WTC11 (cell line): ENCODE data around the gene GRM1.

Experiments used
- ATF1 ChIP-seq: sonication (generic); formaldehyde crosslinking; IDR thresholded peaks from 2 replicates; pipeline ENCODE4 v1.8.1; 2023; ENCODE audit warnings: mild to moderate bottlenecking, moderate library complexity, missing genetic modification reagents
- MLX ChIP-seq: sonication (generic); formaldehyde crosslinking; IDR thresholded peaks from 2 replicates; pipeline ENCODE4 v1.8.1; 2023; ENCODE audit warnings: mild to moderate bottlenecking, missing genetic modification reagents, moderate library complexity
- NFE2L1 ChIP-seq: sonication (generic); formaldehyde crosslinking; IDR thresholded peaks from 2 replicates; pipeline ENCODE4 v1.8.1; 2023; ENCODE audit warnings: missing genetic modification reagents
- NR2C2 ChIP-seq: sonication (generic); formaldehyde crosslinking; IDR thresholded peaks from 2 replicates; pipeline ENCODE4 v1.8.0; 2022; ENCODE audit warnings: mild to moderate bottlenecking, missing genetic modification reagents
- NR3C1 ChIP-seq: sonication (generic); formaldehyde crosslinking; conservative IDR thresholded peaks from 2 replicates; pipeline ENCODE4 v1.8.1; 2023; ENCODE audit warnings: low read depth, mild to moderate bottlenecking, missing genetic modification reagents
- SP1 ChIP-seq: sonication (generic); formaldehyde crosslinking; conservative IDR thresholded peaks from 2 replicates; pipeline ENCODE4 v1.8.1; 2022; ENCODE audit warnings: missing genetic modification reagents
- USF2 ChIP-seq: sonication (generic); formaldehyde crosslinking; IDR thresholded peaks from 2 replicates; pipeline ENCODE4 v1.8.1; 2023; ENCODE audit warnings: mild to moderate bottlenecking, missing genetic modification reagents, moderate library complexity
- ZNF138 ChIP-seq: sonication (generic); formaldehyde crosslinking; conservative IDR thresholded peaks from 2 replicates; pipeline ENCODE4 v1.8.1; 2022; ENCODE audit warnings: mild to moderate bottlenecking, moderate library complexity, missing genetic modification reagents
- ZNF416 ChIP-seq: fragments of 250-450 bp; sonication (Bioruptor Pico); IDR thresholded peaks from 2 replicates; pipeline ENCODE4 v1.9.0; 2021; ENCODE audit warnings: mild to moderate bottlenecking, inconsistent platforms
- TF ChIP-seq, protein P1 (sequence below): sonication (generic); formaldehyde crosslinking; IDR thresholded peaks from 2 replicates; pipeline ENCODE4 v1.8.0; 2022; ENCODE audit warnings: missing genetic modification reagents
- TF ChIP-seq, protein P2 (sequence below): fragments of 200-600 bp; IDR thresholded peaks from 2 replicates; pipeline ENCODE4 v1.8.0; 2022; ENCODE audit warnings: antibody characterized with exemption
- TF ChIP-seq, protein P3 (sequence below): sonication (generic); formaldehyde crosslinking; IDR thresholded peaks from 2 replicates; pipeline ENCODE4 v1.8.0; 2022; ENCODE audit warnings: mild to moderate bottlenecking, missing genetic modification reagents
- TF ChIP-seq, protein P4 (sequence below): sonication (generic); formaldehyde crosslinking; IDR thresholded peaks from 2 replicates; pipeline ENCODE4 v1.8.0; 2023; ENCODE audit warnings: missing genetic modification reagents
- TF ChIP-seq, protein P5 (sequence below): sonication (generic); formaldehyde crosslinking; conservative IDR thresholded peaks from 2 replicates; pipeline ENCODE4 v1.8.1; 2023; ENCODE audit warnings: mild to moderate bottlenecking, low read depth, missing genetic modification reagents, moderate library complexity

DNA sequence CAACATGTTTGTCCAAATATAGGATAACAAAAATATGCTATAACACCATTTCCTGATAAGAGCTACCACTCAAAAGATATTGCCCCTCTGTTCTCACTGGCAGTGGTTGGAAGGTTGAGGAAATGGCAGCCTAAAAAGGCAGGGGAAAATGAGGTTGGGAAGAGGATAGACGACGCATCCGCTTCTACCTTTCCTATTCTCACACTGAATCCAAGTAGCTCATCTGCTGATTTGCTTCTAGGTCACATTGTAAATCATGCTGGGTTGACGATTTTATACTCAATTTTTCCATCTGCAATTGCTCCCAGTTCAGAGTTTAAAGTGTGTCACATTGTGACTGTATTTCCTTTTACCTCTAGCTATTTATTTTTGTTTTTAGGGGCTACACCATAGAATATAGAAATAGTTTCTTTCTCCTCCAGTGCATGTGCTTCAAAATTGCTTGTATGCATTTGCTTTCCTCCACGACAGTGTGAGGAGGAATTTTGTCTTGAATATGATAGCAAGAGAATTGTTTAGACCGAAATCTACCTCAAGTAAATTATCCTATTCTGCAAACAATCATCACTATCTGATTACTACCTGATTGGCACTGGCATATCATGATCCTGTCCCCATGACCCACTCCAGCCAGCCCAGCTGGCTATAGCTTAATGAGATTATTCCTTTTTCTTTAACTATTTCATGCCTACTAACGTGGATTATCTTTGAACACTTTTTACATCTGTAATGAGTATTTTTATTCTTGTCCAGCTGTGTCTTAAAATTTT lies 335.2 kb downstream of the GRM1 start:
- no peak for TF ChIP-seq NFE2L1
- TF ChIP-seq NR2C2 (CRISPR knock-in tag) = no peak
- TF ChIP-seq, protein P1, sequence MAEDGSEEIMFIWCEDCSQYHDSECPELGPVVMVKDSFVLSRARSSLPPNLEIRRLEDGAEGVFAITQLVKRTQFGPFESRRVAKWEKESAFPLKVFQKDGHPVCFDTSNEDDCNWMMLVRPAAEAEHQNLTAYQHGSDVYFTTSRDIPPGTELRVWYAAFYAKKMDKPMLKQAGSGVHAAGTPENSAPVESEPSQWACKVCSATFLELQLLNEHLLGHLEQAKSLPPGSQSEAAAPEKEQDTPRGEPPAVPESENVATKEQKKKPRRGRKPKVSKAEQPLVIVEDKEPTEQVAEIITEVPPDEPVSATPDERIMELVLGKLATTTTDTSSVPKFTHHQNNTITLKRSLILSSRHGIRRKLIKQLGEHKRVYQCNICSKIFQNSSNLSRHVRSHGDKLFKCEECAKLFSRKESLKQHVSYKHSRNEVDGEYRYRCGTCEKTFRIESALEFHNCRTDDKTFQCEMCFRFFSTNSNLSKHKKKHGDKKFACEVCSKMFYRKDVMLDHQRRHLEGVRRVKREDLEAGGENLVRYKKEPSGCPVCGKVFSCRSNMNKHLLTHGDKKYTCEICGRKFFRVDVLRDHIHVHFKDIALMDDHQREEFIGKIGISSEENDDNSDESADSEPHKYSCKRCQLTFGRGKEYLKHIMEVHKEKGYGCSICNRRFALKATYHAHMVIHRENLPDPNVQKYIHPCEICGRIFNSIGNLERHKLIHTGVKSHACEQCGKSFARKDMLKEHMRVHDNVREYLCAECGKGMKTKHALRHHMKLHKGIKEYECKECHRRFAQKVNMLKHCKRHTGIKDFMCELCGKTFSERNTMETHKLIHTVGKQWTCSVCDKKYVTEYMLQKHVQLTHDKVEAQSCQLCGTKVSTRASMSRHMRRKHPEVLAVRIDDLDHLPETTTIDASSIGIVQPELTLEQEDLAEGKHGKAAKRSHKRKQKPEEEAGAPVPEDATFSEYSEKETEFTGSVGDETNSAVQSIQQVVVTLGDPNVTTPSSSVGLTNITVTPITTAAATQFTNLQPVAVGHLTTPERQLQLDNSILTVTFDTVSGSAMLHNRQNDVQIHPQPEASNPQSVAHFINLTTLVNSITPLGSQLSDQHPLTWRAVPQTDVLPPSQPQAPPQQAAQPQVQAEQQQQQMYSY (CRISPR knock-in tag) = no peak
- TF ChIP-seq USF2 (CRISPR knock-in tag) = no peak
- TF ChIP-seq, protein P2, sequence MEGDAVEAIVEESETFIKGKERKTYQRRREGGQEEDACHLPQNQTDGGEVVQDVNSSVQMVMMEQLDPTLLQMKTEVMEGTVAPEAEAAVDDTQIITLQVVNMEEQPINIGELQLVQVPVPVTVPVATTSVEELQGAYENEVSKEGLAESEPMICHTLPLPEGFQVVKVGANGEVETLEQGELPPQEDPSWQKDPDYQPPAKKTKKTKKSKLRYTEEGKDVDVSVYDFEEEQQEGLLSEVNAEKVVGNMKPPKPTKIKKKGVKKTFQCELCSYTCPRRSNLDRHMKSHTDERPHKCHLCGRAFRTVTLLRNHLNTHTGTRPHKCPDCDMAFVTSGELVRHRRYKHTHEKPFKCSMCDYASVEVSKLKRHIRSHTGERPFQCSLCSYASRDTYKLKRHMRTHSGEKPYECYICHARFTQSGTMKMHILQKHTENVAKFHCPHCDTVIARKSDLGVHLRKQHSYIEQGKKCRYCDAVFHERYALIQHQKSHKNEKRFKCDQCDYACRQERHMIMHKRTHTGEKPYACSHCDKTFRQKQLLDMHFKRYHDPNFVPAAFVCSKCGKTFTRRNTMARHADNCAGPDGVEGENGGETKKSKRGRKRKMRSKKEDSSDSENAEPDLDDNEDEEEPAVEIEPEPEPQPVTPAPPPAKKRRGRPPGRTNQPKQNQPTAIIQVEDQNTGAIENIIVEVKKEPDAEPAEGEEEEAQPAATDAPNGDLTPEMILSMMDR = no peak
- TF ChIP-seq NR3C1 (CRISPR knock-in tag) = no peak
- TF ChIP-seq, protein P3, sequence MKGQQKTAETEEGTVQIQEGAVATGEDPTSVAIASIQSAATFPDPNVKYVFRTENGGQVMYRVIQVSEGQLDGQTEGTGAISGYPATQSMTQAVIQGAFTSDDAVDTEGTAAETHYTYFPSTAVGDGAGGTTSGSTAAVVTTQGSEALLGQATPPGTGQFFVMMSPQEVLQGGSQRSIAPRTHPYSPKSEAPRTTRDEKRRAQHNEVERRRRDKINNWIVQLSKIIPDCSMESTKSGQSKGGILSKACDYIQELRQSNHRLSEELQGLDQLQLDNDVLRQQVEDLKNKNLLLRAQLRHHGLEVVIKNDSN (CRISPR knock-in tag) = no peak
- no peak for TF ChIP-seq MLX (CRISPR knock-in tag)
- TF ChIP-seq ZNF138 (CRISPR knock-in tag) = no peak
- no peak for TF ChIP-seq SP1 (CRISPR knock-in tag)
- TF ChIP-seq, protein P4, sequence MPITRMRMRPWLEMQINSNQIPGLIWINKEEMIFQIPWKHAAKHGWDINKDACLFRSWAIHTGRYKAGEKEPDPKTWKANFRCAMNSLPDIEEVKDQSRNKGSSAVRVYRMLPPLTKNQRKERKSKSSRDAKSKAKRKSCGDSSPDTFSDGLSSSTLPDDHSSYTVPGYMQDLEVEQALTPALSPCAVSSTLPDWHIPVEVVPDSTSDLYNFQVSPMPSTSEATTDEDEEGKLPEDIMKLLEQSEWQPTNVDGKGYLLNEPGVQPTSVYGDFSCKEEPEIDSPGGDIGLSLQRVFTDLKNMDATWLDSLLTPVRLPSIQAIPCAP (CRISPR knock-in tag) = no peak
- TF ChIP-seq ATF1 (CRISPR knock-in tag) = no peak
- TF ChIP-seq, protein P5, sequence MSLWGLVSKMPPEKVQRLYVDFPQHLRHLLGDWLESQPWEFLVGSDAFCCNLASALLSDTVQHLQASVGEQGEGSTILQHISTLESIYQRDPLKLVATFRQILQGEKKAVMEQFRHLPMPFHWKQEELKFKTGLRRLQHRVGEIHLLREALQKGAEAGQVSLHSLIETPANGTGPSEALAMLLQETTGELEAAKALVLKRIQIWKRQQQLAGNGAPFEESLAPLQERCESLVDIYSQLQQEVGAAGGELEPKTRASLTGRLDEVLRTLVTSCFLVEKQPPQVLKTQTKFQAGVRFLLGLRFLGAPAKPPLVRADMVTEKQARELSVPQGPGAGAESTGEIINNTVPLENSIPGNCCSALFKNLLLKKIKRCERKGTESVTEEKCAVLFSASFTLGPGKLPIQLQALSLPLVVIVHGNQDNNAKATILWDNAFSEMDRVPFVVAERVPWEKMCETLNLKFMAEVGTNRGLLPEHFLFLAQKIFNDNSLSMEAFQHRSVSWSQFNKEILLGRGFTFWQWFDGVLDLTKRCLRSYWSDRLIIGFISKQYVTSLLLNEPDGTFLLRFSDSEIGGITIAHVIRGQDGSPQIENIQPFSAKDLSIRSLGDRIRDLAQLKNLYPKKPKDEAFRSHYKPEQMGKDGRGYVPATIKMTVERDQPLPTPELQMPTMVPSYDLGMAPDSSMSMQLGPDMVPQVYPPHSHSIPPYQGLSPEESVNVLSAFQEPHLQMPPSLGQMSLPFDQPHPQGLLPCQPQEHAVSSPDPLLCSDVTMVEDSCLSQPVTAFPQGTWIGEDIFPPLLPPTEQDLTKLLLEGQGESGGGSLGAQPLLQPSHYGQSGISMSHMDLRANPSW (CRISPR knock-in tag) = no peak
- TF ChIP-seq ZNF416 (CRISPR knock-in tag) = no peak
